Upper lobe of left lung (tissue), 4 donors: ENCODE results near the gene SHOC1.

Experiments
- CTCF ChIP-seq, 6 experiments: fragments of 450-650 bp in 4 of 6; fragments of 200-600 bp in 2 of 6; sonication (generic) in 2 of 6; IDR thresholded peaks; one replicate each; pipeline ENCODE4 v1.5.1; 2016 to 2019; ENCODE audit warnings: antibody characterized with exemption in 6 of 6
- POLR2A ChIP-seq, 4 donors: fragments of 450-650 bp; IDR thresholded peaks; one replicate each; pipeline ENCODE4 v1.5.1; 2016 to 2017; ENCODE audit warnings: antibody characterized with exemption in 4 of 4, mild to moderate bottlenecking in 2 of 4
- POLR2AphosphoS5 ChIP-seq, 2 donors: sonication (generic); formaldehyde crosslinking; IDR thresholded peaks; one replicate each; pipeline ENCODE4 v1.5.1; 2017; ENCODE audit warnings: antibody characterized with exemption in 2 of 2

- TF ChIP-seq POLR2AphosphoS5 (IDR thresholded peaks at IDR 0.05): no peak
- no peak for TF ChIP-seq CTCF (IDR thresholded peaks at IDR 0.05)
- no peak for TF ChIP-seq POLR2A (IDR thresholded peaks at IDR 0.05)
Measured at GRCh38 chr9:111799506-111799905, 4.8 kb upstream of the SHOC1 start.
